Heart left ventricle (tissue), 13 donors: ENCODE results near the gene NRDE2.

Experiments
- POLR2A ChIP-seq, 2 donors: fragments of 450-650 bp; IDR thresholded peaks; one replicate each; pipeline ENCODE4 v1.6.1; 2017; ENCODE audit warnings: antibody characterized with exemption in 2 of 2, mild to moderate bottlenecking in 2 of 2, moderate library complexity in 2 of 2
- TF ChIP-seq, protein P1 (sequence below), 12 donors: fragments of 200-600 bp; sonication (generic) in 4 of 12; IDR thresholded peaks; one replicate each; pipeline versions ENCODE4 v1.5.0 to v1.8.0; 2018 to 2022; ENCODE audit warnings: antibody characterized with exemption in 12 of 12, mild to moderate bottlenecking in 5 of 12
- donor health status: ischemic (EF 13 %, LVEDD 7.1; RV severe dilation, severe dysfunction).
- donor health status: DM: no; HTN: yes; CAD: no.
- donor health status: DM: no; HTN: no; CAD: no.
- donor health status: ischemic (EF 25% LVEDD 6.9; RV normal size, moderate dysfunction).
- donor health status: ischemic (EF 25% LVEDD 5.7; RV mildly dilated, moderate dysfunction).
- donor health status: ischemic (EF 35%, LVEDD 5.7; RV mildly dilated, moderate dysfunction).
- donor health status: nonischemic (EF 11% LVEDD 7.7; RV severe dilation, severe dysfunction).
- donor health status: DM: yes; HTN: yes; CAD: no.
- donor health status: PGD.
- donor health status: ischemic (EF 29% LVEDD 5.4; RV normal size, mild dysfunction).
- donor health status: nonischemic (EF 23%, LVEDD 6.1; RV moderate dilation, normal function).

DNA sequence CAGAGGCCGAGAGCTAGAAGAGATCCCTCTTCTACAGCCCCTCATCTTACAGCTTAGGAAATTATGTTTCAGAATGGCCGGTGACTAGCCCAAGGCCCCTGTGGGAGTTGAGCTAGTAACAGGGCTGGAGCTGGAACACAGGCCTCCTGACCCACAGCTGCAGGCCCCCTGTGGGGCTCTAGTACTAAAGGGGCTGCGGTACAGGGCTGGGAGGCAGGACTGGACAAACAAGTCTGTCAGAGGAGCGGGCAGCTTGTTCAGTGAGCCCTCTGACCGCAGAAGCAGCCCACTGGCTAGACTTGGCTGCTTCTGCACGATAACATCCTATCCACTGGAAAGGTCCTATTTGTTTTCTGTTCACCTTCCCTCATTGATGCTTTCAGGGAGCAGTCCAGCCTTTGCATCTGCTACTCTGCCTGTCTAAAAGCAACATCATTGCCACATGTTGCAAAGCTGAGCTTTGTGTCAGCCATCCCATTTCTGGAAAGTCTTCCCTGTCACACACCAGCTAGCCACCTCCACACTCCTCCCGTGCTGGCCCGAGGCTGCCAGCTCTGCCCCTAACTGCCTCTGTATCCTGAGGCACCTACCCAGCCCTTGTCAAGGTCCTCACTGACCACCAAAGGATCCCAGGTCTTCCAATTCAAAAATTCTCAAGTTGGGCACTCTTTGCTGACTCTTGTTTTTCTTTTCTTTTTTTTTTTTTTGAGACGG is 65.1 kb downstream of the NRDE2 start:
- TF ChIP-seq, protein P1, sequence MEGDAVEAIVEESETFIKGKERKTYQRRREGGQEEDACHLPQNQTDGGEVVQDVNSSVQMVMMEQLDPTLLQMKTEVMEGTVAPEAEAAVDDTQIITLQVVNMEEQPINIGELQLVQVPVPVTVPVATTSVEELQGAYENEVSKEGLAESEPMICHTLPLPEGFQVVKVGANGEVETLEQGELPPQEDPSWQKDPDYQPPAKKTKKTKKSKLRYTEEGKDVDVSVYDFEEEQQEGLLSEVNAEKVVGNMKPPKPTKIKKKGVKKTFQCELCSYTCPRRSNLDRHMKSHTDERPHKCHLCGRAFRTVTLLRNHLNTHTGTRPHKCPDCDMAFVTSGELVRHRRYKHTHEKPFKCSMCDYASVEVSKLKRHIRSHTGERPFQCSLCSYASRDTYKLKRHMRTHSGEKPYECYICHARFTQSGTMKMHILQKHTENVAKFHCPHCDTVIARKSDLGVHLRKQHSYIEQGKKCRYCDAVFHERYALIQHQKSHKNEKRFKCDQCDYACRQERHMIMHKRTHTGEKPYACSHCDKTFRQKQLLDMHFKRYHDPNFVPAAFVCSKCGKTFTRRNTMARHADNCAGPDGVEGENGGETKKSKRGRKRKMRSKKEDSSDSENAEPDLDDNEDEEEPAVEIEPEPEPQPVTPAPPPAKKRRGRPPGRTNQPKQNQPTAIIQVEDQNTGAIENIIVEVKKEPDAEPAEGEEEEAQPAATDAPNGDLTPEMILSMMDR (IDR thresholded peaks at IDR 0.05) = no peak
- TF ChIP-seq POLR2A (IDR thresholded peaks at IDR 0.05) = no peak
